Stimulated activated CD8-positive, alpha-beta memory T cell treated with anti-CD3 and anti-CD28 coated beads, Interleukin-7, amount 100 ng/mL, for 24 hours (primary cell): ENCODE results near the gene SHMT2.
A peak's percentile ranks its signal among the peaks of the same experiment; 100 is the strongest.
"Not testable (repeated sequence)": the region's sequence is repeated elsewhere in the genome, so short reads cannot be mapped to it uniquely, and the experiment has no call there.

Experiments used
- DNase-seq: peaks from one replicate; pipeline ENCODE4 v3.0.0-alpha.2; 2020; ENCODE audit warnings: low read depth

Gene SHMT2

DNA sequence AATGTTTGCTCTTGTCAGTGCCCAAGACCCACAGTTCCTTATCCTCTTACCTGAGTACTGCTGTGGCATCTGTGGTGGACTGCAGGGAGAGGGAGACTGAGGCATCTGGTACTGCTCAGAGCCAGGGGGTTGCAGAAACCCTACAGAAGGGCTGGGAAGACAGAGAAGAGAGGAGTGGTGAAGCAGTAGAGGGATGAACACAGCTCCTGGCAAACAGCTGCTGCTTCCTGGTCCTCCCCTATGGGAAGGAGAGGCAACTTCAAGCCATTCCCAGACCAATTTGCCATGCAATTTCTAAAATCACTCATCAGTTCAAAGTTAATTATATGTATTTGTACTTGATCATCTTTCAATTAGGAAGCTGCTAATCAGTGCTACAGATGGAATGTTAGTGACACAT, 37.2 kb downstream of the SHMT2 start:
- no peak for DNase-seq

DNA sequence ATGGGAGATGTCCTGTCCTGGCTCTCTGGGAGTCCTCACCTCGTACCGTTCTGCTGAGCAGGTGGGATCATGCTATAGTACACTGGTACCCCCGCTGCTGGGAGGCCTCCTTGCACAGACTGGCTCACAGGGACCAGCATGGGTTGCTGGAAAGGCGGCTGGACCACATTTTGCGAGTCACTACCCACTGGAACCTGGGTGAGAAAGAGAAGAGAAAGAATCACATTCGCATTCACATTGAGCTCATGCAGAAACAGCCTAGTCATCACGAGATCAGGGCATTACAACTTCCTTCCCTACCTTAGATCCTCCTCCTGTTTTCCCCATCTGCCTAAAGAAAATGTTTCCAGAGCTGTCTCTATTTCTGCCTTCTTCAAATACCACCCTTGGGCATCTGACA, 38.8 kb downstream of the SHMT2 start:
- no peak for DNase-seq

DNA sequence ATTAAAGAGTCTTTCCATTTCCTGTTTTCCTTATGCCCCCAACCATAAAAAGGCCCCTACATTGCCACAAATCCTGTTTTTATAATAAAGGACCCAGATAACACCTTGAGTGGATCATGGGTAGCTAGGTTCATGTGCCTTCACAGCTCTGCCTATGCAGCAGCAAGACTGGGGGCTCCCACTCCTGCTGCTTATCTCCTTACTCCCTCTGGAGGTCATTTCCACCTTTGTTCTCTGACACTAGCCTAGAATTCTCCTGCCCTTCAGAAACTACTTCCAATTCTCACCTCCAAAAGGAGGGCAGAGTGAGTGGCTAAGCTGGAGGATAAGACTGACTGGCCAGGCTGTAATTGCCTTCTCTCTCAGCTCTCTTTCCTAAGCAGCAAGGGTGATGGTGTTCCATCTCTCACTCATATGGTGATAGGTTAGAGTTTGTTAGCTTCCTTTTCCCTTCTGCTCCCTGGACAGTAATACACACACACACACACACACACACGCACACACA, 41.5 kb downstream of the SHMT2 start:
- no peak for DNase-seq

- no peak for DNase-seq
These were observed 43.0 kb downstream of the SHMT2 start for GRCh38 chr12:57272337-57273151.

GRCh38 chr12:57273516-57273915, 44.0 kb downstream of the SHMT2 start:
- DNase-seq: no peak

DNA sequence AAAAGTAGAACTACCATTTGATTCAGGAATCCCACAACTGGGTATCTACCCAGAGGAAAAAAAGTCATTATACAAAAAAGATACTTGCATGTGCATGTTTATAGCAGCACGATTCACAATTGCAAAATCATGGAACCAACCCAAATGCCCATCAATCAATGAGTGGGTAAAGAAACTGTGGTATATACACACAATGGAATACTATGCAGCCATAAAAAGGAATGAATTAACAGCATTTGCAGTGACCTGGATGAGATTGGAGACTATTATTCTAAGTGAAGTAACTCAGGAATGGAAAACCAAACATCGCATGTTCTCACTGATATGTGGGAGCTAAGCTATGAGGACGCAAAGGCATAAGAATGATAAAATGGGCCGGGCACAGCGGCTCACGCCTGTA, 46.7 kb downstream of the SHMT2 start:
- DNase-seq: not testable (repeated sequence)

DNA sequence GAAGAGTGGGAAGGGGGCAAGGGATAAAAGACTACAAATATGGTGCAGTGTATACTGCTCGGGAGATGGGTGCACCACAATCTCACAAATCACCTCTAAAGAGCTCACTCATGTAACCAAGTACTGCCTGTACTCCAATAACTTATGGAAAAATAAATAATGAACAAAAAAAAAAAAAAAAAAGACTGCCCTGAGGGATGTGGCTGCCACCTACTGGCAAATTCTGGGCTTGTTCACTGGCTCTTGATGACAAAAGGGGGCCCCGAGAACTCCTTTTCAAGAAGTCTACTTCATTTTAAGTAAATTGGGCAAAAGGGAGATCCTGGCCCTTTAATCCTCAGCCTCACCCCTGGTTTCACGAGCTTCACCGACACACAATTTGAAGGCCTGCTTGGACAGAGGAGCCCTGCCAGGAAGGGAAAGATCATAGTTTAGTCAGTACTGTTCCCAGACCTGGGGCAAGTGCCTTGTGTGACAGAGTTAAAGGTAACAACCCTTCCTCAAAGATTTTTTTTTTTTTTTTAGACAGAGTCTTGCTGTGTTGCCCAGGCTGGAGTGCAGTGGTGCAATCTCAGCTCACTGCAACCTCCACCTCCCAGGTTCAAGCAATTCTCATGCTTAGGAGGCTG, 47.5 kb downstream of the SHMT2 start:
- no peak for DNase-seq

- no peak for DNase-seq
These were observed 49.2 kb downstream of the SHMT2 start for GRCh38 chr12:57278465-57279381.

DNA sequence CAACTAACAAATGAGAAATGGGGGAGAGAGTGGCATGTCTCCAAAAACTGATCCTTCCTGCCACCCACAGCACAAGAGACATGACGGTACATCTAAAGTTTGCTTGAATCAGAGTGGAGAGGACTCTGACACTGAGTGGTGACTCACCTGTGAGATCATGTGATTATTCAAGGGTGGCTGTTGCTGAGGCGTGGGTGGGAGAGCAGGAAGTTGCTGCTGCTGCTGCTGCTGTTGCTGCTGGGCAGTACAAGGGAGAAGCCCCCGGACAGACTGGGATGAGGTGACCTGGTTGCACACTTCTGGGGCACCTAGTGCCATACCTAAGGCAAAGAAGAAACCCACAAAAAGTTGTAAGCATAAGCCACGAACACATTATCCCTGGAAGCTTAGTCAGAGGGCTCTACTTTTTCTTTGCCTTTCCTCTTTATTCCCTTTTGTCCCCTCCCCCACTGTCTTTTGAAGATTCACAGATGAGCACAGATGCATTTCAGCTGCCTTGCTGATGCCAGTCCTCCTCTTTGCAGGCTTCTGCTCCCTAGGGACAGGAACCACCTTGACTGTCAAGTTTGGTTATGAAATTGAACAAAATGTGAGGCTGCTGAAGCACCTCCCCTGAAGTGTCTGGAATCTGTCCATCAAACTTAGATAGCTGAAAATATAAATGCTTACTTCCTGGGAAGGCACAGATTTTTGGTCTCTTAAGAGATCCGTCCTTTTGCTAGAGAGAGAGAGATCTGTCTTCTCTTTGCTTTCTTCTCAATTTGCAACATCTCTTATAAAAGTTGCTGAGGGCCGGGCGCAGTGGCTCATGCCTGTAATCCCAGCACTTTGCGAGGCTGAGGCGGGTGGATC, 50.9 kb downstream of the SHMT2 start:
- DNase-seq: peak; percentile 47

DNA sequence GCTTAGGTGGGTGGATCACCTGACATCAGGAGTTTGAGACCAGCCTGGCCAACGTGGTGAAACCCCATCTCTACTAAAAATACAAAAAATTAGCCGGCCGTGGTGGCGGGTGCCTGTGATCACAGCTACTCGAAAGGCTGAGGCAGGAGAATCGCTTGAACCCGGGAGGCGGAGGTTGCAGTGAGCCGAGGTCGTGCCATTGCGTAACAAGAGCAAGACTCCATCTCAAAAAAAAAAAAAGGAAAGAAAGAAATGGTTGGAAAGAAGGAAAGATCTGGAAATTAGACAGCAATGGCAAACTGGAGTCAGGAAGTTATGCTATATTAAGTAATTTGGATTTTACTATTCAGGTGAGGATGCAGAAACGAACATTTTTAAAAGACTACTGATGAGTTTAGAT, 52.6 kb downstream of the SHMT2 start:
- DNase-seq: not testable (repeated sequence)
